Caco-2 (cell line): Measurements from ENCODE around the gene ZNF418. TPM values are rescaled to one million over a fixed set of nuclear protein-coding genes. Genes with fewer than 3 reads are reported as not detected.

Experiments
- BruUV-seq: library from RNA; stranded (reverse); fragments of 400-500 nt; replicated peaks from 2 replicates; lab custom pipeline; 2021; lab: Mats Ljungman, UMichigan
- CTCF ChIA-PET: fragments of 300-600 bp; sonication (Branson Sonifier 250); formaldehyde crosslinking; loops from one replicate; lab custom pipeline; 2022; ENCODE audit warnings: antibody characterized with exemption; lab: Charles Lee
- POLR2A ChIA-PET: fragments of 300-600 bp; sonication (Branson Sonifier 250); formaldehyde crosslinking; loops from one replicate; lab custom pipeline; 2022; ENCODE audit warnings: antibody characterized with exemption; lab: Charles Lee
- DNase-seq, 2 experiments: peaks; one replicate each; pipeline versions ENCODE4 v3.0.0 to v3.0.0-alpha.2; 2020 to 2022
- H3K27me3 ChIP-seq: replicated peaks from 2 replicates; pipeline ENCODE4 v1.6.0; 2011; ENCODE audit warnings: low read length; ENCODE audit not compliant: control insufficient read depth, insufficient read depth
- H3K36me3 ChIP-seq: 2 replicates; pipeline ENCODE4 v1.5.1; 2011; ENCODE audit warnings: low read length; ENCODE audit not compliant: control insufficient read depth, insufficient read depth
- H3K4me1 ChIP-seq: fragments of 250-450 bp; sonication (Bioruptor Pico); 2 replicates; pipeline ENCODE4 v1.5.1; 2020; ENCODE audit warnings: mild to moderate bottlenecking
- H3K4me3 ChIP-seq: 2 replicates; pipeline ENCODE4 v1.5.1; 2011; ENCODE audit warnings: low read depth, mild to moderate bottlenecking, control low read depth, low read length
- H3K9me3 ChIP-seq: fragments of 250-450 bp; sonication (Bioruptor Pico); 2 replicates; pipeline ENCODE4 v1.5.1; 2020; ENCODE audit warnings: mild to moderate bottlenecking, moderate library complexity
- H3K27ac Mint-ChIP-seq: one replicate; pipeline ENCODE4 v1.8.0; 2022; ENCODE audit warnings: mixed read lengths; ENCODE audit not compliant: unreplicated experiment
- H3K27me3 Mint-ChIP-seq: one replicate; pipeline ENCODE4 v1.8.0; 2022; ENCODE audit warnings: mixed read lengths; ENCODE audit not compliant: insufficient read depth, unreplicated experiment
- H3K36me3 Mint-ChIP-seq: one replicate; pipeline ENCODE4 v1.8.0; 2022; ENCODE audit warnings: mild to moderate bottlenecking, mixed read lengths; ENCODE audit not compliant: insufficient read depth, unreplicated experiment
- H3K4me1 Mint-ChIP-seq: one replicate; pipeline ENCODE4 v1.8.0; 2022; ENCODE audit warnings: low read depth, mixed read lengths; ENCODE audit not compliant: unreplicated experiment
- H3K4me3 Mint-ChIP-seq: one replicate; pipeline ENCODE4 v1.8.0; 2022; ENCODE audit warnings: mild to moderate bottlenecking, moderate library complexity, mixed read lengths; ENCODE audit not compliant: unreplicated experiment
- H3K9me3 Mint-ChIP-seq: one replicate; pipeline ENCODE4 v1.8.0; 2022; ENCODE audit warnings: mixed read lengths; ENCODE audit not compliant: unreplicated experiment
- intact Hi-C: fragments of 100-400 bp; cut with micrococcal nuclease; formaldehyde crosslinking; loops from one replicate; pipeline ENCODE4 v1.10.0; 2022; ENCODE audit not compliant: unreplicated experiment
- total RNA-seq: library from RNA; stranded (reverse); gene quantifications from 2 replicates; pipeline ENCODE4 v1.2.3, GENCODE V29; 2022
- TF ChIP-seq, protein P1 (sequence below), 2 experiments: fragments of 200-600 bp in 1 of 2; IDR thresholded peaks; 1 replicate in 1 of 2; 2 replicates in 1 of 2; pipeline versions ENCODE4 v1.5.1 to v1.8.0; 2011 to 2022; ENCODE audit warnings: antibody characterized with exemption in 1 of 2, control low read depth in 1 of 2, inconsistent platforms in 1 of 2, low read depth in 1 of 2, low read length in 1 of 2, mild to moderate bottlenecking in 1 of 2, moderate library complexity in 1 of 2; ENCODE audit not compliant: insufficient read depth in 1 of 2, severe bottlenecking in 1 of 2, unreplicated experiment in 1 of 2

The ZNF418 gene
- total RNA-seq, 1 experiment from 2014 or later: 0.50 TPM

DNA sequence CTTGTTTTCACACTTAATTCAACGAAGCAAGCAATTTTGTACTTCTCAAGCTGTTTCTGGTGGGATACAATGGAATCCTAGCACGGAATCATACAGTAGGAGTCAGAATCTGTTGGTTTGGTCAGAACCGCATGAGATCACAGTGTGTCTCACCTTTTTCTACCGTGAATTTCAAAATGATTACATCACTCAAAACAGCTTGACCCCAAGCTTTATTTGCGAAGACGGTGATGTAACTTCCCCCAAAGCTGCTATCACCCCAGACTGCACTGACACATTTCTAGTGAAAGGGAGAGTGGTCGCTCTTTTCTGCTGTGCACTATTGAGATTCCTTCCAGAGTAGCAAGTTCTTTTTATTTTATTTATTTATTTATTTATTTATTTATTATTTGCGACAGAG is 29.6 kb upstream of the ZNF418 start:
- H3K9me3 ChIP-seq: peaks cover 33% of the 10 kb centered on the region
- no peak overlapping the region for H3K4me3 Mint-ChIP-seq
- H3K4me1 ChIP-seq: no peaks in the 10 kb centered on the region
- H3K4me1 Mint-ChIP-seq: no peaks in the 10 kb centered on the region
- no peaks in the 10 kb centered on the region for H3K27me3 ChIP-seq
- no peak for DNase-seq
- no peak overlapping the region for H3K27ac Mint-ChIP-seq
- H3K4me3 ChIP-seq: no peak overlapping the region
- H3K36me3 ChIP-seq: no peaks in the 10 kb centered on the region
- H3K9me3 Mint-ChIP-seq: peaks cover 41% of the 10 kb centered on the region
- no peaks in the 10 kb centered on the region for H3K36me3 Mint-ChIP-seq
- POLR2A ChIA-PET: no interaction called here
- no peaks in the 10 kb centered on the region for H3K27me3 Mint-ChIP-seq
- TF ChIP-seq, protein P1, sequence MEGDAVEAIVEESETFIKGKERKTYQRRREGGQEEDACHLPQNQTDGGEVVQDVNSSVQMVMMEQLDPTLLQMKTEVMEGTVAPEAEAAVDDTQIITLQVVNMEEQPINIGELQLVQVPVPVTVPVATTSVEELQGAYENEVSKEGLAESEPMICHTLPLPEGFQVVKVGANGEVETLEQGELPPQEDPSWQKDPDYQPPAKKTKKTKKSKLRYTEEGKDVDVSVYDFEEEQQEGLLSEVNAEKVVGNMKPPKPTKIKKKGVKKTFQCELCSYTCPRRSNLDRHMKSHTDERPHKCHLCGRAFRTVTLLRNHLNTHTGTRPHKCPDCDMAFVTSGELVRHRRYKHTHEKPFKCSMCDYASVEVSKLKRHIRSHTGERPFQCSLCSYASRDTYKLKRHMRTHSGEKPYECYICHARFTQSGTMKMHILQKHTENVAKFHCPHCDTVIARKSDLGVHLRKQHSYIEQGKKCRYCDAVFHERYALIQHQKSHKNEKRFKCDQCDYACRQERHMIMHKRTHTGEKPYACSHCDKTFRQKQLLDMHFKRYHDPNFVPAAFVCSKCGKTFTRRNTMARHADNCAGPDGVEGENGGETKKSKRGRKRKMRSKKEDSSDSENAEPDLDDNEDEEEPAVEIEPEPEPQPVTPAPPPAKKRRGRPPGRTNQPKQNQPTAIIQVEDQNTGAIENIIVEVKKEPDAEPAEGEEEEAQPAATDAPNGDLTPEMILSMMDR (IDR thresholded peaks at IDR 0.05; ENCODE audit: insufficient read depth in 1 of 2, low read depth in 1 of 2, low read length in 1 of 2, severe bottlenecking in 1 of 2, unreplicated experiment in 1 of 2): no peak
- no TSS peak for BruUV-seq
- CTCF ChIA-PET: no interaction called here
- intact Hi-C loops: no loop called here

GRCh38 chr19:57961785-57962184 is 26.6 kb upstream of the ZNF418 start:
- POLR2A ChIA-PET: no interaction called here

DNA sequence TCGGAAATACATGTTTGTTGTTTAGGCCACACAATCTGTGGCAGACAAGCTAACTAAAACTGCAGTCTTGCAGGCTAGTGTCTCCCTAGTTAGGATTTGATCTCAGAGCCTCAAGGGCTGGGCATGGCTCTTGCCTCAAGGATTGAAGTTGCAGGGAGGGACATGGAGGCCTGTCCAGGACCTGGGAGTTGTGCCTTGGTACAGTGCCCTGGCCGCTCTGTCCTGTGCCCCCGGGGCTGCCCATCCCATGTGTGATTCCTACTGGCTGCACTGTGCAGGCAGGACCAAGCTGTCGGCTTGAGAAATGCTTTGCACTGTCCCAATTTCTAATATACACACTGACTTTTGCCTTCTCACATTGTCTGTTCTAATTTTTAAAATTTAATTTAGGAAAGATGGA is 19.8 kb upstream of the ZNF418 start:
- Mint-ChIP-seq H3K27me3 (no peaks in the 10 kb centered on the region), H3K27ac (no peak overlapping the region), H3K36me3 (no peaks in the 10 kb centered on the region), H3K4me1 (no peaks in the 10 kb centered on the region), H3K9me3 (peaks cover 31% of the 10 kb centered on the region), H3K4me3 (no peak overlapping the region)
- Histone ChIP-seq H3K36me3 (no peaks in the 10 kb centered on the region), H3K9me3 (peaks cover 19% of the 10 kb centered on the region), H3K27me3 (no peaks in the 10 kb centered on the region), H3K4me1 (no peaks in the 10 kb centered on the region), H3K4me3 (no peak overlapping the region)
- TF ChIP-seq, protein P1 (IDR thresholded peaks at IDR 0.05; ENCODE audit: insufficient read depth in 1 of 2, low read depth in 1 of 2, low read length in 1 of 2, severe bottlenecking in 1 of 2, unreplicated experiment in 1 of 2): no peak
- ChIA-PET POLR2A (no interaction called here), CTCF (interaction anchor here (0.7 kb wide), 1 partner anchor 59 kb away, joined by 3 read pairs; no protein-coding TSS in a partner anchor)
- no TSS peak for BruUV-seq
- DNase-seq: no peak
- intact Hi-C loops: no loop called here

More at GRCh38 chr19:57961785-57962184, 26.6 kb upstream of the ZNF418 start:
- H3K4me3 ChIP-seq: no peak overlapping the region
- Mint-ChIP-seq H3K36me3 (no peaks in the 10 kb centered on the region), H3K4me1 (no peaks in the 10 kb centered on the region), H3K27me3 (no peaks in the 10 kb centered on the region), H3K9me3 (peaks cover 28% of the 10 kb centered on the region), H3K27ac (no peak overlapping the region), H3K4me3 (no peak overlapping the region)
- H3K9me3 ChIP-seq: peaks cover 30% of the 10 kb centered on the region
- TF ChIP-seq, protein P1 (IDR thresholded peaks at IDR 0.05; ENCODE audit: insufficient read depth in 1 of 2, low read depth in 1 of 2, low read length in 1 of 2, severe bottlenecking in 1 of 2, unreplicated experiment in 1 of 2): no peak
- no peaks in the 10 kb centered on the region for H3K4me1 ChIP-seq
- intact Hi-C loops: no loop called here
- no peaks in the 10 kb centered on the region for H3K27me3 ChIP-seq
- no TSS peak for BruUV-seq
- no peaks in the 10 kb centered on the region for H3K36me3 ChIP-seq
- no peak for DNase-seq
- CTCF ChIA-PET: no interaction called here
